HL-60/S4 treated with retinoic acid at 250 ng/mL for 4 days and 3 days (cell line): ENCODE measurements around the gene LCE1B.

Experiments used
- in situ Hi-C: fragments of 300-500 bp; cut with MboI; formaldehyde crosslinking; loops from 2 replicates; pipeline ENCODE4 v1.7.0; 2022; ENCODE audit warnings: low sequenced_read_pairs

Gene LCE1B

DNA sequence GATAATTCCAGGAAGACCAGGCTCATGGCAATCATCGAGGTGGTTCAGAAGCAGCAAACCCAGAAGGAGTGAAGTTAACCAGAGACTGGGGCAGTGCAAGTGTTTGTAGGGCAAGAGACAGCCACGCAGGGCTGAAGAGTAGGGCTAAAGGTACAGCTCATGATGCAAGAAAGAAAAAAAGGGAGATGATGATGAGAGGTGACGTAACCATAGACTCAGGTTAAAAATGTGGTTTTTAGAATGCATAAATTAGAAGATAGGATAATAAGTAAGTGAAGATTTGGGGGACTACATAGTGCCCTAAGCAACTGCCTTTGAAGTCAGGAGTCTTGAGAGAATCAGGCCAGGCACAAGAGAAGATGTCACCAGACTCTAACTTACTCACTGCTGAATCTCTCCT is 48.4 kb downstream of the LCE1B start:
- in situ Hi-C loops, result no loop called here

DNA sequence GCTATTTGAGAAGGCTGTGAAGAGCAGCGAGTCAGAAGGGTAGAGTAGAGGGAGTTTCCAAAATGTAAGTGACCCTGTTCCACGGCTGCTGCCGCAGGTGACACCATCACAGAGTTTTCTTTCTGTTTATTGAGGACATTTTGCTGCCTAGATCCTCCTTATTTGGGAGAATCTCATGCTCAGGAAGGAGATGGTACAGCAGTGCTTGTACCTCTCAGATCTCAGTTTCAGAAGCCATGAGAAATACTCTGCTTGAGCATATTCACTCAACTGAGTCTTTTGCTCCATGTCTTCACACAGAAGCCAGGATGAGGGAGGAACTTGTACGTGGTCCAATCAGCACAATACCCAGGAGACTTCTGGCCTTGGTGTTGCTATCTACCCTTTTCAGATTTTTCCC is 49.6 kb downstream of the LCE1B start:
- in situ Hi-C loops, result no loop called here
